Measurements from ENCODE around the gene HIRA. TPM values are rescaled to one million over a fixed set of nuclear protein-coding genes. Genes with fewer than 3 reads are reported as not detected.

Gene HIRA
- total RNA-seq, 4 donors from 2014 or later = 14.8 to 23.0 (median 17.2) TPM

DNA sequence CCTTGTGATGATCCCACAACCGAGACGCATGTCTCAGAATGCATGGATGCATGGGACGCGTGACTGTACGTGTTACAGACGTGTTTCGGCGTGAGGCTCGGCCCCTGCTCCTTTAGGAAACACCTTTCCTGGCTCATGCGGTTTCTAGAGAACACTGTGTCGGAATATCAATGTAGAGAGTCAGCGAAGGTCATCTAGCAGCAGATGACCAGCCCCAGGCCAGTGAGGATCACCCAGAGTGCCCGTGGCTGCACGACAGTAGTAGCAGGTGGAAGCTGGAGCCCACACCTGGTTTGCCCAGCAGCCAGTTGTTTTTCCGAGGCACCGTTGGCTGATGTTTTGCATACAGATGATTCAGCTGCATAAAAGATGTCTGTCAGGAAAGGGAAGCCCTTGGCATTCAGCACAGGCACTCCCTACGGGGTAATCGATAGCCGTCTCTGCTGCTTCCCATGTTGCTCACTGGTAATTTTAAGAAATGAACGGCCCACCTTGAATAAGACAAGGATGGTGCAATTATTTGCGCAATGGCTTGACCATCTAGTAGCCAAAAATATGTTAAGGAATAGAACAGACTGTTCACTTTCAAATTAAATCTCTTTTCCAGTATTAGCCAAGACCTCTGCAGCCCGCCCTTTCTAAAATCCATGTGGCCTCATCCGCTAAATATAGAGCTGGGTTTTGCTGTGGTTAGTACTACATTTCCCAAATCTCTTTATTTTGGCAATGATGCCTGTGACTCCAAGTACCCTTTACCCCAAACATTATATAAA, 138.9 kb downstream of the HIRA start:
- TF ChIP-seq, protein P1, sequence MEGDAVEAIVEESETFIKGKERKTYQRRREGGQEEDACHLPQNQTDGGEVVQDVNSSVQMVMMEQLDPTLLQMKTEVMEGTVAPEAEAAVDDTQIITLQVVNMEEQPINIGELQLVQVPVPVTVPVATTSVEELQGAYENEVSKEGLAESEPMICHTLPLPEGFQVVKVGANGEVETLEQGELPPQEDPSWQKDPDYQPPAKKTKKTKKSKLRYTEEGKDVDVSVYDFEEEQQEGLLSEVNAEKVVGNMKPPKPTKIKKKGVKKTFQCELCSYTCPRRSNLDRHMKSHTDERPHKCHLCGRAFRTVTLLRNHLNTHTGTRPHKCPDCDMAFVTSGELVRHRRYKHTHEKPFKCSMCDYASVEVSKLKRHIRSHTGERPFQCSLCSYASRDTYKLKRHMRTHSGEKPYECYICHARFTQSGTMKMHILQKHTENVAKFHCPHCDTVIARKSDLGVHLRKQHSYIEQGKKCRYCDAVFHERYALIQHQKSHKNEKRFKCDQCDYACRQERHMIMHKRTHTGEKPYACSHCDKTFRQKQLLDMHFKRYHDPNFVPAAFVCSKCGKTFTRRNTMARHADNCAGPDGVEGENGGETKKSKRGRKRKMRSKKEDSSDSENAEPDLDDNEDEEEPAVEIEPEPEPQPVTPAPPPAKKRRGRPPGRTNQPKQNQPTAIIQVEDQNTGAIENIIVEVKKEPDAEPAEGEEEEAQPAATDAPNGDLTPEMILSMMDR (IDR thresholded peaks at IDR 0.05; ENCODE audit: low read depth) = no peak

DNA sequence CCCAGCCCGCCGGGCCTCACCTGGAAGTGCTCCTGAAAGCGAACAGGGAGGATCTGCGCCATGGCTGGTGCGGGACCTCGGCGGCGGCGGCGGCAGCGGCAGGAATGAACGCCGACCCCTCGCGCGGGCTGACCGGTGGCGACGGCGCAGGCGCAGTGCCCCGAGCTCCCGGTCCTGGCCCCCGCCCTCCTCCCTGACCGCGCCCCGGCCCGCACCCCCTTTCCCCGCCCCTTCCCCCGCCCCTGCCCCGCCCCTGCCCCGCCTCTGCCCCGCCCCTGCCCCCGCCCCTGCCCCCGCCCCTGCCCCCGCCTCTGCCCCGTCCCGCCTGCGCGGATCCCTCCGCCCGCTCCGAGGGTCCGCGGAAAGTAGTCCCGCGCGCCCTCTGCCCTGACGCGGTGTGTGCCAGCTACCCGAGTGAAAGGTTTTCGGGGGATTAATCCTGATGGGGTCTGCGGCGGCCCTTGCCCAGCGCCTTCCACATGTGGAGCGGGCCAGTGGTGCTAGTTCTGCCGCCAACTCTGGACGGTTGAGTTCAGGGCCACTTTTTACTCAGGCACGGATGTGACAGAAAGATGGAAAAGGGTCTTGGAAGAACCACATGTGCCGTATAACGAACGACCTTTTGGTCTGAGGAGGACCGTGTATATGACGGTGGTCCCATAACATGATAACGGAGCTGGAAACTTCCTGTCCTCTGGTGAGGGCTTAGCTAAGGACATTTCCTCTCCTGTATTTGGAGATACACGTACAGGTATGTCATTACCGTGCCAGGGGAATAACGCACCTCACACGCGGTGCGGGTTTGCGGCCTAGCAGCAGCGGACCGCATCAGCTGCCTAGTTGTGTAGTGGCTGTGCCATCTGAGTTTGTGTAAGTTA, 139.7 kb downstream of the HIRA start, which contains the start of gene CLTCL1:
CLTCL1 (minus strand) TSS at position 140 of the 878 bp plus-strand sequence; CDS start at position 62, 78 bp downstream.
- TF ChIP-seq, protein P1 (IDR thresholded peaks at IDR 0.05; ENCODE audit: low read depth) = no peak

DNA sequence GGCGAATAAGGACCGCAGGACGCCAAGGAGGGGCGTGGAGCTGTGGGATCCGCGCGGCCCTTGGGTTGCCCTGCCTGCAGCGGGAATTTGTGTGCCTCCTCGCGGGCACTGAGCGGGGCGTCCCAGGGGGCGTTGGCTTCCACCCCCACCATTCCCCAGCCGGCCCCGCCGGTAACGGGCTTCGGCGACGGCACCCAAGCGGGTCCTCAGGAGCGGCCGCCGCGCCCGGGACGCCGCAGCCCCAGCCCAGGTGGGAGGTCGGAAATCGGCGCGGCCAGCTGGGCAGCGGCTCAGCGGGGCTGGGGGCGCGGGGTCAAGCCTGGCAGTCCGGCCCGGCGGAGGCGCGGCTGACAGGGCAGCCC, 140.3 kb downstream of the HIRA start:
- TF ChIP-seq, protein P1 (IDR thresholded peaks at IDR 0.05; ENCODE audit: low read depth) = no peak

DNA sequence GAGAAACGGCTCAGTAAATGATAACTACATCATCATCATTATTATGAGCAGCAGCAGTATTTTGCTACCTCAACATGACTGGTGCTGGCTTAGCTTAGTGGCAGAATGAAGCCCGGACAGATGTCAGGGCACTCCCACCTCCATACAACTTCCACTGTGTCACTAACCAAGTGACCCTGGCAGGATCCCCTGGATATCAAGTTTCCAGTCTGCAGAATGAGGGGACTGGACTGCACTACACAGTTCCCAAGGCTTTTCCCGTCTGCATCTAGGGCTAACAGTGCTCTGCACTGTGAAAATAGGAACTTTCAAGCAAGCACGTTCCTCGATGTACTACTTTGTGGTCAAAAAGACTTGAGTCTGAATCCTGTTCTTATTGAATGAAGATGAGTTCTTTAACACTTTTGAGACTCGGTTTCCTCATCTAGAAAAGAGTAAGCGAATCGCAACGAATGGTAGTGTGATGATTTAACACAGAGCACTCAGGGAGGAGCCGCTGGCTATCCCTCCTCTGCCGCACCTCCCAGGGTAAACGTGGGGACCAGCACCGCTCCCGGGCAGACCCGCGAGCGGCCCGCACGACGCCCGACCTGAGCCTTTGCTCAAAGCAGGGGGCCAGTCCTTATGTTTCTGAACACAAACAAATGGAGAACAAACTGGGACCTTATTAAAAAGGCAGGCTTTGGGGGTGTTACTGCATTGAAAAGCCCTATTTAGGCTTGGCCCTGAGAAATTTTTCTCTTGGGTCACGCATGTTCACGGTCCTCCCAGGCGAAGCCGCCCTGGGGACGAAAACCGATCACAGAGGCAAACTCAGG, 140.9 kb downstream of the HIRA start:
- TF ChIP-seq, protein P1 (IDR thresholded peaks at IDR 0.05; ENCODE audit: low read depth) = no peak

DNA sequence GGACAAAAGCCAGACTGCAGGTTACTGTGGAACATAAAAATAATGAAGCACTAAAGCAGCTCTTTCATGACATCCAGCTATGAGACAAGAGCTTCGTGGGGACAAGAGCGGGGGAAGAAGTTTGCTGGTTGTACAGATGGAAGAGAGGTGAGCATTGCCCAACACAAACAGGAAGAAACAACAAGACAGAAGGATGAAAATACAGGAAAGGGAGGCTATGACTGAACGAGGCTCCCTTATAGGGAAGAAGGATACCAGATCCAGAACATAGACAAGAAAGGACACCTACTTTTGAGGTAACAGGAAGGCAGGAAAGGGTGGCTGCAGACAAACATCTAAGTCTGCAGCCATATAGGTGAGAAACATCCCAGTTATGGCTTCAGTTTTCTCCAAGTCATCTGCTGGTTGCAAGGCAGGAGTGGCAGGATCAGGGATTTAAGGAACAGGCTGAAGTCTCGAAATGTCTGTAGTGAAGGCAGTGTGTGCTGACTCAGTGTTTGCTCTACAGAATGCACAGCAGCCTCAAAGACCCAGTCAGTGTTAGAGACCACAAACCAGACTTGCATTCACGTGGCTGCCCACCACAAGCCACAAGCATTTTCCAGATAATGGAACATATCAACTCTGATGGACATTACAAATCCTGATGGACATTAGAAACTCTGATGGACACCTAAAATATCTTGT, 141.9 kb downstream of the HIRA start:
- TF ChIP-seq, protein P1 (IDR thresholded peaks at IDR 0.05; ENCODE audit: low read depth) = no peak

DNA sequence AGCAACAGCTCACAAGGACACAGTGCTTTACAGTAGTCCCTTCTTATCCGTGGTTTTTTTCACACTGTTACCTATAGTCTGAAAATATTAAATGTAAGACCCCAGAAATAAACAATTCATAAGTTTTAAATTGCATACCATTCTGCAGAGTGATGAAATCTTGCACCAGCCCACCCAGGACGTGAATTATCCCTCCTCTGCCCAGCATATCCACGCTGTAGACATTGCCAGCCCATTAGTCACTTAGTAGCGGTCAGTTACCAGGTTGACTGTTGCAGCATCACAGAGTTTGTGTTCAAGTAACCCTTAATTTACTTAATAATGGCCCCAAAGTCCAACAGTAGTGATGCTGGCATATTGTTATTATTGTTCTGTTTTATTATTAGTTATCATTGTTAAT, 143.6 kb downstream of the HIRA start:
- TF ChIP-seq, protein P1 (IDR thresholded peaks at IDR 0.05; ENCODE audit: low read depth) = no peak
